Measurements from ENCODE around the gene TMED9. TPM values are rescaled to one million over a fixed set of nuclear protein-coding genes. Genes with fewer than 3 reads are reported as not detected.
"Not testable (repeated sequence)": the region's sequence is repeated elsewhere in the genome, so short reads cannot be mapped to it uniquely, and the experiment has no call there.

TMED9 gene
- total RNA-seq, 6 experiments from 2014 or later: 350 to 457 (median 354) TPM

DNA sequence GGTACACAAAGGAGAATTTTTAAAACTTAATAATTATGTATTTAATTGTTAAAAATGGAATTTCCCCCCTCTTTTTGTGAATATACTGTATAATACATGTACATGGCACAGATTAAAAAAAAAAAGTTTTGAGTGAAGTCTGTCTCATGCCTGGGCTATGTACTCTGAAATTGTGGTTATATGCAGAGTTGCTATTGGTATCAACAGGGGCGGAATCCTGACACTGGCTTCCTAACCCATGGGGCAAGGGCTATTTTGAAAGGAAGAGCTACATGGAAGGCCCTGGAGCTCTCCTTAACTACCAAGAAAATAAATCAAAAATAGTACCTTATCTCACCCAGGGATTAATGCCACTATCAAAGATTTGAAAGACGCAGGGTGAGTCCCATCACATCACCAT is 36.8 kb upstream of the TMED9 start:
- H3K27ac Mint-ChIP-seq: no peak overlapping the region; the same call in 1 of the 2 replicates
- TF ChIP-seq, protein P1, sequence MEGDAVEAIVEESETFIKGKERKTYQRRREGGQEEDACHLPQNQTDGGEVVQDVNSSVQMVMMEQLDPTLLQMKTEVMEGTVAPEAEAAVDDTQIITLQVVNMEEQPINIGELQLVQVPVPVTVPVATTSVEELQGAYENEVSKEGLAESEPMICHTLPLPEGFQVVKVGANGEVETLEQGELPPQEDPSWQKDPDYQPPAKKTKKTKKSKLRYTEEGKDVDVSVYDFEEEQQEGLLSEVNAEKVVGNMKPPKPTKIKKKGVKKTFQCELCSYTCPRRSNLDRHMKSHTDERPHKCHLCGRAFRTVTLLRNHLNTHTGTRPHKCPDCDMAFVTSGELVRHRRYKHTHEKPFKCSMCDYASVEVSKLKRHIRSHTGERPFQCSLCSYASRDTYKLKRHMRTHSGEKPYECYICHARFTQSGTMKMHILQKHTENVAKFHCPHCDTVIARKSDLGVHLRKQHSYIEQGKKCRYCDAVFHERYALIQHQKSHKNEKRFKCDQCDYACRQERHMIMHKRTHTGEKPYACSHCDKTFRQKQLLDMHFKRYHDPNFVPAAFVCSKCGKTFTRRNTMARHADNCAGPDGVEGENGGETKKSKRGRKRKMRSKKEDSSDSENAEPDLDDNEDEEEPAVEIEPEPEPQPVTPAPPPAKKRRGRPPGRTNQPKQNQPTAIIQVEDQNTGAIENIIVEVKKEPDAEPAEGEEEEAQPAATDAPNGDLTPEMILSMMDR (IDR thresholded peaks at IDR 0.05): no peak
- DNase-seq: no peak
- peaks cover 1% of the 10 kb centered on the region; the same call in 1 of the 2 replicates for H3K27me3 Mint-ChIP-seq (ENCODE audit: insufficient read depth)
- no peaks in the 10 kb centered on the region for H3K9me3 Mint-ChIP-seq
- H3K4me3 Mint-ChIP-seq: peak overlapping the region; percentile 87
- peaks cover 52% of the 10 kb centered on the region for H3K4me1 Mint-ChIP-seq (ENCODE audit: low read depth)
- H3K36me3 Mint-ChIP-seq (ENCODE audit: low read depth): peaks cover 8% of the 10 kb centered on the region; the same call in 1 of the 2 replicates

DNA sequence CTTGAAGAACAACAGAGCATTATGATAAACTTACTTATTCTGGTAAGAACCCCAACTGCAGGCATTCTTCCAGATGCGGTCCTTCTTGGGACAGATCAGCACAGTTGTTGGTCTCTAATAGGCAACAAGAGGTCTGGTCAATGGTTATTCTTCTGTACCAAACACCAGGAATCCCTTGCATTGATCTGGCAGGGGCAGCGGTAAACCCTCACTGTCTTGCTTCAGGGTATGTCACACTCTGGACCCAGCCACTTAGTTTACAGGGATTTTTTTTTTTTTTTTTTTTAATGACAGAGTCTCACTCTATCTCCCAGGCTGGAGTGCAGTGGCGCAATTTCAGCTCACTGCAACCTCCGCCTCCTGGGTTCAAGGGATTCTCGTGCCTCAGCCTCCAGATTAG is 36.3 kb upstream of the TMED9 start:
- H3K9me3 Mint-ChIP-seq: no peaks in the 10 kb centered on the region
- no peak for DNase-seq
- H3K4me3 Mint-ChIP-seq: no peak overlapping the region
- TF ChIP-seq, protein P1 (IDR thresholded peaks at IDR 0.05): no peak
- peaks cover 52% of the 10 kb centered on the region for H3K4me1 Mint-ChIP-seq (ENCODE audit: low read depth)
- peaks cover 8% of the 10 kb centered on the region; the same call in 1 of the 2 replicates for H3K36me3 Mint-ChIP-seq (ENCODE audit: low read depth)
- peaks cover 1% of the 10 kb centered on the region; the same call in 1 of the 2 replicates for H3K27me3 Mint-ChIP-seq (ENCODE audit: insufficient read depth)
- H3K27ac Mint-ChIP-seq: no peak overlapping the region; the same call in 1 of the 2 replicates

DNA sequence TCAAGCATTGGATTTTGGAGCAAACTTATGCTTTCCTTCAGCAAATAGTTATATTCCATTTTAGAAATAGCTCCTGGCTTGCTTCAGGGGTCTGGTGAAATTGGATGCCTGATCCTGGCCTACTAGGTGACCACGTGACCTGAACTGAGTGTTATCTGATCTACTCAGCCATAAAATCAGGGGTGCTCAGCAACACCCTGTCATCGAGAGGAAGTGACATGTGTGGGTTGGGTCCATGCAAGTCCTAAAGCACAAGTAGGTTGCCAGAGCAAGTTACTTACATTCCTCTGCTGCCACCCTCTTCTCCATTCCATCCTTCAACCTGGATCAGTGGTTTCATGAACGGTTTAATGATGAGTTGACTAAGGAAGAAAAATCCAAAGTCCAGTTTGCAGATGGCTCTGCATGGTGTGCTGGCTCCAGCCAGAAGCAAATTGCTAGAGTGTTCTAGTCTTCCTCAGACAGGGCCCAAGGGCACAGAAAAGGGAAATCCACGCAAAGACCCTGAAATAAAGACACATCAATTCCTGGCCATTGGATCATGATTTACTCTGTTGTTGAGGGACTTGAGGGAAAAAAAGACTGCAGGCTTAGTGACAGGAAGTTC is 34.9 kb upstream of the TMED9 start:
- H3K27me3 Mint-ChIP-seq (ENCODE audit: insufficient read depth): peaks cover 1% of the 10 kb centered on the region

DNA sequence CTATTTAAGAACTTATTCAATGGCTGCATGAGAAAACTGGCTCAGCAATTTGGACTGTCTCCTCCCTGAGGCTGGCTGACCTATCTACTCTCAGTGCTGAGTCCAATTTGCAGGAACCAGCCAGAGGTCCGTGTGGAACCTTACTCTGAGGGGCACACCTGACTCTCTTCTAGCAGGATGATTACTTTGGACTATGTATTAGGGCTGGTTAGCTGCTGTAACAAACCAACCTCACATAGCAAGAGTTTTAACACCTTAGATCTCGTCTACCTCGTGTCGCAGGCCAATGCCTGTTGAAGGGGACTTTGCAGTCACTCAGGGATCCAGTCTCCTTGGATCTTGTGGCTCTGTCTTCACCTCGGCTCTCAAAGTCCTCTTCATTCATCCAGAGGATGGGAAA is 34.2 kb upstream of the TMED9 start:
- H3K4me1 Mint-ChIP-seq (ENCODE audit: low read depth): peaks cover 47% of the 10 kb centered on the region
- H3K4me3 Mint-ChIP-seq: no peak overlapping the region
- H3K27me3 Mint-ChIP-seq (ENCODE audit: insufficient read depth): peaks cover 3% of the 10 kb centered on the region
- TF ChIP-seq, protein P1 (IDR thresholded peaks at IDR 0.05): no peak
- H3K27ac Mint-ChIP-seq: peak overlapping the region; percentile 24; the same call in 1 of the 2 replicates
- H3K36me3 Mint-ChIP-seq (ENCODE audit: low read depth): no peaks in the 10 kb centered on the region
- DNase-seq: no peak
- H3K9me3 Mint-ChIP-seq: no peaks in the 10 kb centered on the region; the same call in 1 of the 2 replicates

More for the DNA sequence above, 34.9 kb upstream of the TMED9 start:
- H3K36me3 Mint-ChIP-seq (ENCODE audit: low read depth): peaks cover 5% of the 10 kb centered on the region; the same call in 1 of the 2 replicates
- TF ChIP-seq, protein P1 (IDR thresholded peaks at IDR 0.05): no peak
- no peak overlapping the region for H3K4me3 Mint-ChIP-seq
- H3K4me1 Mint-ChIP-seq (ENCODE audit: low read depth): peaks cover 54% of the 10 kb centered on the region
- peak overlapping the region; percentile 63; the same call in 1 of the 2 replicates for H3K27ac Mint-ChIP-seq
- no peaks in the 10 kb centered on the region; the same call in 1 of the 2 replicates for H3K9me3 Mint-ChIP-seq
- DNase-seq: peak; percentile 58

DNA sequence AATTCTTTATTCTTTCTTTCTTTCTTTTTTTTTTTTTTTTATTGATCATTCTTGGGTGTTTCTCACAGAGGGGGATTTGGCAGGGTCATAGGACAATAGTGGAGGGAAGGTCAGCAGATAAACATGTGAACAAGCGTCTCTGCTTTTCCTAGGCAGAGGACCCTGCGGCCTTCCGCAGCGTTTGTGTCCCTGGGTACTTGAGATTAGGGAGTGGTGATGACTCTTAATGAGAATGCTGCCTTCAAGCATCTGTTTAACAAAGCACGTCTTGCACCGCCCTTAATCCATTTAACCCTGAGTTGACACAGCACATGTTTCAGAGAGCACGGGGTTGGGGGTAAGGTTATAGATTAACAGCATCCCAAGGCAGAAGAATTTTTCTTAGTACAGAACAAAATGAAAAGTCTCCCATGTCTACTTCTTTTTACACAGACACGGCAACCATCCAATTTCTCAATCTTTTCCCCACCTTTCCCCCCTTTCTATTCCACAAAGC is 32.5 kb upstream of the TMED9 start:
- H3K9me3 Mint-ChIP-seq; H3K27me3 Mint-ChIP-seq (ENCODE audit: insufficient read depth); H3K4me3 Mint-ChIP-seq; H3K36me3 Mint-ChIP-seq (ENCODE audit: low read depth); H3K27ac Mint-ChIP-seq; DNase-seq: not testable (repeated sequence)
- peaks cover 39% of the 10 kb centered on the region for H3K4me1 Mint-ChIP-seq (ENCODE audit: low read depth)

DNA sequence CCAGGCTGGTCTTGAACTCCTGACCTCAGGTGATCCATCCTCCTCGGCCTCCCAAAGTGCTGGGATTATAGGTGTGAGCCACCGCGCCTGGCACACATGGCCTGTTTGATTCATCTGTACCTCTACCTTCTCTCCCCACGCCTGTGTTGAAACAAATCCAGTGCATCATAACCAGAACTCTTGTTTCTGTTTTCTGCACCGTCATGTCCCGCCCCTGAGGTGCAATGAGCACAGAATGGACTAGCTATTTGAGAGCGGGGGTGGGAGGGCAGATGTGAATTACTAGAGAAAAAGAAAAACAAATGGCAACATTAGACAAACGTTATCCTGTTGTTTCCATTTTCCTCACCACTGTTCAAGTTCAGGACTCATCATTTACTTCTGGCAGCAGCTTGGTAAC is 27.0 kb upstream of the TMED9 start:
- no peaks in the 10 kb centered on the region; the same call in 1 of the 2 replicates for H3K9me3 Mint-ChIP-seq
- no peak for DNase-seq
- TF ChIP-seq, protein P1 (IDR thresholded peaks at IDR 0.05): no peak
- H3K4me3 Mint-ChIP-seq: no peak overlapping the region
- H3K27ac Mint-ChIP-seq: no peak overlapping the region
- no peaks in the 10 kb centered on the region for H3K36me3 Mint-ChIP-seq (ENCODE audit: low read depth)
- H3K27me3 Mint-ChIP-seq (ENCODE audit: insufficient read depth): peaks cover 37% of the 10 kb centered on the region
- peaks cover 5% of the 10 kb centered on the region for H3K4me1 Mint-ChIP-seq (ENCODE audit: low read depth)
